Kidney (tissue), 14 donors: ENCODE measurements around the gene AGBL4. TPM values are rescaled to one million over a fixed set of nuclear protein-coding genes. Genes with fewer than 3 reads are reported as not detected.

Experiments
- DNase-seq, 5 donors: peaks; one replicate each; pipeline ENCODE4 v3.0.0-alpha.2; 2013 to 2020
- FAIRE-seq: peaks from 2 replicates; lab custom pipeline; 2012; peaks lifted over from hg19 to GRCh38; lab: Jason Lieb, UNC
- H3K27ac ChIP-seq, 2 donors: one replicate each; pipeline ENCODE4 v1.7.0; 2013; ENCODE audit warnings: low read depth in 2 of 2, low read length in 2 of 2, inconsistent platforms in 1 of 2
- H3K27me3 ChIP-seq: one replicate; pipeline ENCODE4 v1.7.1; 2013; ENCODE audit warnings: low read length, inconsistent platforms; ENCODE audit not compliant: control insufficient read depth, insufficient read depth
- H3K36me3 ChIP-seq, 3 donors: one replicate each; pipeline versions ENCODE4 v1.7.0 to v1.7.1; 2013; ENCODE audit warnings: low read length in 3 of 3, control low read depth in 1 of 3, inconsistent platforms in 1 of 3; ENCODE audit not compliant: insufficient read depth in 3 of 3, control insufficient read depth in 2 of 3
- H3K4me1 ChIP-seq, 3 donors: one replicate each; pipeline versions ENCODE4 v1.7.0 to v1.7.1; 2013; ENCODE audit warnings: low read length in 3 of 3, inconsistent platforms in 1 of 3, low read depth in 1 of 3; ENCODE audit not compliant: control insufficient read depth in 2 of 3, insufficient read depth in 2 of 3
- H3K4me3 ChIP-seq, 3 donors: one replicate each; pipeline versions ENCODE4 v1.7.0 to v1.8.1; 2013; ENCODE audit warnings: low read length in 3 of 3, control low read depth in 1 of 3, inconsistent platforms in 1 of 3
- H3K9ac ChIP-seq, 3 donors: one replicate each; pipeline versions ENCODE4 v1.7.0 to v1.7.1; 2013; ENCODE audit warnings: low read length in 3 of 3, control low read depth in 1 of 3, inconsistent platforms in 1 of 3
- H3K9me3 ChIP-seq, 3 donors: one replicate each; pipeline versions ENCODE4 v1.7.0 to v1.7.1; 2013; ENCODE audit warnings: low read length in 3 of 3, control low read depth in 1 of 3, inconsistent platforms in 1 of 3; ENCODE audit not compliant: control insufficient read depth in 2 of 3, insufficient read depth in 1 of 3
- intact Hi-C: fragments of 100-400 bp; cut with DNase I; formaldehyde crosslinking; loops from one replicate; pipeline ENCODE4 v1.11.1; 2022
- polyA plus RNA-seq: library from polyadenylated mRNA; stranded (reverse); fragments of 350-450 nt; fragmentation: Illumina TruSeq; extraction: RNeasy Lipid Tissue Mini Kit (QIAGEN cat#74804); gene quantifications from one replicate; pipeline ENCODE4 v1.2.3, GENCODE V29; 2014; ENCODE audit warnings: low read depth, low replicate concordance; ENCODE audit not compliant: insufficient read depth
- total RNA-seq: library from RNA; stranded (reverse); fragmentation: NEBNext Ultra II Directional; extraction: Animal tissue kit (Norgen Biotek cat#: 25700); gene quantifications from one replicate; pipeline ENCODE4 v1.2.1, GENCODE V29; 2021
- TF ChIP-seq, protein P1 (sequence below): IDR thresholded peaks from 3 replicates; pipeline ENCODE4 v1.5.1; 2012; ENCODE audit warnings: mild to moderate bottlenecking, moderate library complexity, borderline replicate concordance; ENCODE audit not compliant: insufficient read depth; ENCODE audit errors: extremely low read depth
- donor health status: control.
- donor health status: control.
- donor health status: control.
- donor health status: control.
- donor health status: control.
- donor health status: DM: yes; HTN: yes; CAD: no.
- donor health status: Normal renal cell carcinoma (clear cell type).

Gene AGBL4
- total and polyA plus RNA-seq, 2 donors from 2014 or later: 1.5 to 2.7 TPM

DNA sequence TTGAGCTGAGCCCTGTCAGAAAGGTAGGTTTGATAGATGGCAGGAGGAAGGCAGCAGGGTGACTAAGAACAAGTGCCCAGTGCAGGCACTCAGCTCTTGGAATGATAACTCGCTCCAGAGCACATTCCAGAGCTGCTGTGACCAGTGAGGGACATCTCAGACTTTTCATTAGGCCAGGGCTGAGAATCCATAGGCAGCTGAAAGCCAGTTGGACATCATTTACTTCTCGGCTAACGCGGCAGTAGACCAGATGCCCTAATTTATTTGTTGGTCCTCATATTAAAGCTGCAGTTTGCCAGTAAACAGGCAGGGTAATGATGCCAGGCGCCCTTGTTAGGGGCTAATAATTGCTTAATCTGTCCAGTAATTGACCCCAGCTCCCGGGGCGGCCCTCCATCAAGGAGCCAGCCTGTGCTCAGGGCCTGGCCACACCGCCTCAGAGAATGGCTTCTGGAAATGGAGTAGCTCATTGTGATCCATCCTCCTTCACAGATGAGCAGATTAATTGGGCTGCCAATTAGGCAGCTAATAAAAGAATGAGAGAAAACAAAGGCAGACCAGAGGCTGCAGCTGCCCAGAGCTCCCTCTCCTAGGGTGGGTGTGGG, 1369.0 kb downstream of the AGBL4 start:
- peaks cover 0 to 9% (median 7%) of the 10 kb centered on the region in 3 donors for H3K4me1 ChIP-seq
- TF ChIP-seq, protein P1, sequence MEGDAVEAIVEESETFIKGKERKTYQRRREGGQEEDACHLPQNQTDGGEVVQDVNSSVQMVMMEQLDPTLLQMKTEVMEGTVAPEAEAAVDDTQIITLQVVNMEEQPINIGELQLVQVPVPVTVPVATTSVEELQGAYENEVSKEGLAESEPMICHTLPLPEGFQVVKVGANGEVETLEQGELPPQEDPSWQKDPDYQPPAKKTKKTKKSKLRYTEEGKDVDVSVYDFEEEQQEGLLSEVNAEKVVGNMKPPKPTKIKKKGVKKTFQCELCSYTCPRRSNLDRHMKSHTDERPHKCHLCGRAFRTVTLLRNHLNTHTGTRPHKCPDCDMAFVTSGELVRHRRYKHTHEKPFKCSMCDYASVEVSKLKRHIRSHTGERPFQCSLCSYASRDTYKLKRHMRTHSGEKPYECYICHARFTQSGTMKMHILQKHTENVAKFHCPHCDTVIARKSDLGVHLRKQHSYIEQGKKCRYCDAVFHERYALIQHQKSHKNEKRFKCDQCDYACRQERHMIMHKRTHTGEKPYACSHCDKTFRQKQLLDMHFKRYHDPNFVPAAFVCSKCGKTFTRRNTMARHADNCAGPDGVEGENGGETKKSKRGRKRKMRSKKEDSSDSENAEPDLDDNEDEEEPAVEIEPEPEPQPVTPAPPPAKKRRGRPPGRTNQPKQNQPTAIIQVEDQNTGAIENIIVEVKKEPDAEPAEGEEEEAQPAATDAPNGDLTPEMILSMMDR: no peak
- H3K36me3 ChIP-seq: no peaks in the 10 kb centered on the region
- no peaks in the 10 kb centered on the region for H3K9me3 ChIP-seq
- no peak for FAIRE-seq
- intact Hi-C loops: no loop called here
- no peak overlapping the region for H3K4me3 ChIP-seq
- no peak overlapping the region for H3K9ac ChIP-seq
- H3K27ac ChIP-seq: no peak overlapping the region
- DNase-seq: no peak
- H3K27me3 ChIP-seq: no peaks in the 10 kb centered on the region

DNA sequence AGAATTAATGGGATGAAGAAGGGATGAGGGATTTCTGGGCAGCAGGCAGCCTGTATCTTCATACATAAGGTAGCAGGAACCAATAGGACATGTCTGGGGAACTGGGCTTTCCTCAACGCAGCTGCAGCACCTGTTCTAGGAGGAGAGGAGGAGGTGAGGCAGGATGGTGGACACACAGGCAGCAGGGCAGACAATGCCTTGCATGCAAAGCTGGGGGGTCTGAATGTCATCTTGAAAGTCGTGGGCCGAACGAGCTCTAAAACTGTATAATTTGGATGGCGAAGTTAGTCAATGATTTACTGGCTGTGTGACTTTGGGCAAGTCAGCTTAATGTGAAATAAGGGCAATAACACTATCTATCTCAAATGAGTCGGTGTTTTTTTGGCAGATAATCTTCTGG, 1371.4 kb downstream of the AGBL4 start:
- no peaks in the 10 kb centered on the region for H3K9me3 ChIP-seq
- H3K9ac ChIP-seq: no peak overlapping the region
- H3K4me1 ChIP-seq: peaks cover 0 to 9% (median 7%) of the 10 kb centered on the region in 3 donors
- DNase-seq: no peak
- no peak for FAIRE-seq
- H3K4me3 ChIP-seq: no peak overlapping the region
- no peaks in the 10 kb centered on the region for H3K36me3 ChIP-seq
- TF ChIP-seq, protein P1: no peak
- no peaks in the 10 kb centered on the region for H3K27me3 ChIP-seq
- intact Hi-C loops: no loop called here
- H3K27ac ChIP-seq: no peak overlapping the region

DNA sequence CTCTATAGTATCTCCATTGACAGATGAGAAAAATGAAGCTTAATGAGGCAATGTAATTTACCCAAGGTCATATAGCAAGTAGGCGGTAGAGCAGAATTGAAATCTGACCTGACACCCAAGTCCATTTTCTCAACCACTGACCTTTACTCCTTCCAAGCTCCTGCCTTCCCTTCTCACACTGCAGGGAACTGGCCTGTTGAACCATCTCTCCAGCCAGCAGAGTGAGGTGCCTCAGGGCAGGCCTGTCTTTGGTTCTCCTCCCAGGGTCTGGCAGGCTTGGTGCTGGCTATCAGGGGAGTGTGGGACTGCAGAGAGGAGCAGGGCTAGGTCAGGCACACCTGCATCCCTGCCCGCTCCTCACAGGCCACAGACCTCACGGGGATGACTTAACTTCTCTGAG, 1373.9 kb downstream of the AGBL4 start:
- H3K9ac ChIP-seq: no peak overlapping the region
- no peaks in the 10 kb centered on the region for H3K27me3 ChIP-seq
- H3K27ac ChIP-seq: no peak overlapping the region
- H3K36me3 ChIP-seq: no peaks in the 10 kb centered on the region
- H3K4me3 ChIP-seq: no peak overlapping the region
- TF ChIP-seq, protein P1: no peak
- peaks cover 0 to 7% (median 7%) of the 10 kb centered on the region in 3 donors for H3K4me1 ChIP-seq
- DNase-seq (no peak), FAIRE-seq (no peak)
- intact Hi-C loops: no loop called here
- H3K9me3 ChIP-seq: no peaks in the 10 kb centered on the region

DNA sequence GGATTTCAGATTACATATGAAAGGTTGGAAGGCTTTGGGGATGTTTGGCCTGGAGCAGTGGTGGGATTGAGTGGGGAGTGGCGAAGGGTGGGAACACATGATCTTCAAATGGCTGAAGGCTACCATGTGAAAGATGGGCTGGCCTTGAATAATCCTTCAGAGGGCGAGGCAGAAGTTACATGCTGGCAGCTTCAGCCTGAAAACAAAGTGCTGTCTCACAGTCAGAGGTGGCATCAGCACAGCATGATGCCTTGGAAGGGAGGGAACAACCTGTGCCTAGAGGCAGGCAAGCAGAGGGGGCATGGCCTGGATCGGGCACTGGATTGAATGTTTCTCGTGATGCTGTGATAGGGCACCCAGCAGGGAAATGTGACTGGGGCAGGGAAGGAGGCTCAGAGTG, 1377.9 kb downstream of the AGBL4 start:
- TF ChIP-seq, protein P1: no peak
- Histone ChIP-seq H3K36me3 (no peaks in the 10 kb centered on the region), H3K9ac (no peak overlapping the region), H3K27me3 (no peaks in the 10 kb centered on the region), H3K27ac (no peak overlapping the region), H3K9me3 (no peaks in the 10 kb centered on the region), H3K4me1 (peaks cover 0 to 4% (median 2%) of the 10 kb centered on the region in 3 donors), H3K4me3 (no peak overlapping the region)
- no peak for FAIRE-seq
- intact Hi-C loops: no loop called here
- no peak for DNase-seq
